ENCODE data around the gene LAIR1. TPM values are rescaled to one million over a fixed set of nuclear protein-coding genes. Genes with fewer than 3 reads are reported as not detected.

LAIR1 gene
- total RNA-seq, 1 donor from 2014 or later: 0.92 TPM

DNA sequence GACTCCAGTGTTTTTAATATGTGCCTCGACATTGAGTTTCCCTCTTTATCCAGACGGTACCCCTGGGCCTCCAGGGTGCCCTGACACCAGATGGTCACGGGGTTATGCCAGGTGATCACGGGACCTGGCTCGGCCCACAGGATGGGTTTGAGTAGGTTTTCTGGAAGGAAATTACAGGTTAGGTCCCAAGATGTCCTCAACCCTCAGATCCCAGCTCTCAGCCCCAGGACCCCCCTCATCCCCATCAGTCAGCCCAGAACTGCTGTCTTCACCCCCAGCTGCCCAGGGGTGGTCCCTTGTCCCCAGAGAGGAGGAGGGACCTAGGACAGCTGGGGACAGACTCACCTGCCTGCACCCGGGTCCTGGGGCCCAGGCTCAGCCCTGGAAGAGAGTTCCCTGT lies 26.2 kb downstream of the LAIR1 start:
- H3K4me1 Mint-ChIP-seq: no peaks in the 10 kb centered on the region

DNA sequence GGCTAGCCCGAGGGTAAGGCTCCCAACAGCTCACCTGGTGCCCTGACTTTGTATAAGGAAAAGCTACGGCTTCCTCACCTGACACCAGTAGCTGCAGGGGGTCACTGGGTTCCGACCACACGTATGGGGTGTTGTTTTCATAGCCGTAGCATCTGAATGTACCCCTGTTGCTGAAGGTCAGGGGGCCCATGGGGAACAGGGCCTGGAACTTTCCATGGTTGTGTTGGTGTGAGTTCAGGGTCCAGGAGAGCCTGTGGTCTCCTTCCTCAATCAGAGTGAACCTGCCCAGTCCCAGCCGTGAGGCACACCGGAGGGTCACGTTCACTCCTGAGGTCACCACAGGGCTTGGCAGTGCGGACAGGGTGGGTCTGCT lies 26.9 kb downstream of the LAIR1 start:
- TF ChIP-seq, protein P1, sequence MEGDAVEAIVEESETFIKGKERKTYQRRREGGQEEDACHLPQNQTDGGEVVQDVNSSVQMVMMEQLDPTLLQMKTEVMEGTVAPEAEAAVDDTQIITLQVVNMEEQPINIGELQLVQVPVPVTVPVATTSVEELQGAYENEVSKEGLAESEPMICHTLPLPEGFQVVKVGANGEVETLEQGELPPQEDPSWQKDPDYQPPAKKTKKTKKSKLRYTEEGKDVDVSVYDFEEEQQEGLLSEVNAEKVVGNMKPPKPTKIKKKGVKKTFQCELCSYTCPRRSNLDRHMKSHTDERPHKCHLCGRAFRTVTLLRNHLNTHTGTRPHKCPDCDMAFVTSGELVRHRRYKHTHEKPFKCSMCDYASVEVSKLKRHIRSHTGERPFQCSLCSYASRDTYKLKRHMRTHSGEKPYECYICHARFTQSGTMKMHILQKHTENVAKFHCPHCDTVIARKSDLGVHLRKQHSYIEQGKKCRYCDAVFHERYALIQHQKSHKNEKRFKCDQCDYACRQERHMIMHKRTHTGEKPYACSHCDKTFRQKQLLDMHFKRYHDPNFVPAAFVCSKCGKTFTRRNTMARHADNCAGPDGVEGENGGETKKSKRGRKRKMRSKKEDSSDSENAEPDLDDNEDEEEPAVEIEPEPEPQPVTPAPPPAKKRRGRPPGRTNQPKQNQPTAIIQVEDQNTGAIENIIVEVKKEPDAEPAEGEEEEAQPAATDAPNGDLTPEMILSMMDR (IDR thresholded peaks at IDR 0.05; ENCODE audit: unreplicated experiment): no peak
- Mint-ChIP-seq H3K4me3 (no peak overlapping the region), H3K9me3 (no peaks in the 10 kb centered on the region), H3K27ac (no peak overlapping the region), H3K36me3 (no peaks in the 10 kb centered on the region), H3K4me1 (no peaks in the 10 kb centered on the region), H3K27me3 (ENCODE audit: low read depth) (peaks cover 25% of the 10 kb centered on the region)
- no peak for DNase-seq (ENCODE audit: low spot score in 2 of 2, unreplicated experiment in 2 of 2)

More for the DNA sequence above, 26.2 kb downstream of the LAIR1 start:
- no peak overlapping the region for H3K27ac Mint-ChIP-seq
- no peaks in the 10 kb centered on the region for H3K36me3 Mint-ChIP-seq
- no peak for DNase-seq (ENCODE audit: low spot score in 2 of 2, unreplicated experiment in 2 of 2)
- TF ChIP-seq, protein P1 (IDR thresholded peaks at IDR 0.05; ENCODE audit: unreplicated experiment): no peak
- no peaks in the 10 kb centered on the region for H3K9me3 Mint-ChIP-seq
- H3K27me3 Mint-ChIP-seq (ENCODE audit: low read depth): peaks cover 21% of the 10 kb centered on the region
- no peak overlapping the region for H3K4me3 Mint-ChIP-seq

DNA sequence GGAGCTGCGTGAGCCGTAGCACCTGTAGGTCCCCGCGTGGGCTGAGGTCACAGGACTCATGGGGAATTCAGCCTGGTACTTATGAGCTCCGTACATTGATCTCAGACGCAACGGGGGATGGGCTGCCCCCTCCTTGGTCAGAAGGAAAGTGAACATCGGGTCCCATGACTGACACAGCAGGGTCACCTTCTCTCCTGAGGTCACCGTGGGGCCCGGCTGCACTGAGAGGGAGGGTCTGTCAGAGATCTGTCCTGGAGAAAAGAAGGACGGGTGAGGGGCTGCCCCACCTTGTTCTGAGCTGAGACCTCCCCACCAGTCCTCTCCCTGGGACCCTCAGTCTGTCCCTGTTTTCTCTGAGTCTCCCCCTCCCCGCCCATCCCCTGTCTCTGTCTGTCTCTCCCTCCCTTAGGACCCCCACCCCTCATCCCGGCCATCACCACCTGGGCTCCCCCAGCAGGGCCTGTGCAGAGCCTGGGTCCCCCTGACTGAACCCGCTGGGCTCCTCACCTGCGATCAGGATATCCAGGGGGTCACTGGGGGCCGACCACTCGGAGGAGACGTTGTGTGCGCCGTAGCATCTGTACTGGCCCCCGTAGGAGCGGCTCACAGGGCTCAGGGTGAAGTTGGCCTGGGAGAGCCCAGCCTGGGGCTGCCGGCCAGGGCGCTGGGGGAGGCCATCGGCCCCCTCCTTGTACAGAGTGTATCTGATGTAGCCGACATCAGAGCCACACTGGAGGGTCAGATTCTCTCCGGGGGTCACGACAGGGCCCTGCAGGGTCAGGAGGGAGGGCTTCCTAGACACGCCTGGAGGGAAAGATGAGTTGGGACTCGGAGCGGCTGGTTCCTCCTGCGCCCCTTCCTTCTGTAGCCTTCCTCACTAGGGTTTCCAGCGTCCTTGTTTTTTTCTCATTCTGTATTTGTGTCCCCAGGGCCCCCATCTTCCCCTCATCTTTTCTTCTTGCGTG lies 27.6 kb downstream of the LAIR1 start:
- Mint-ChIP-seq H3K36me3 (no peaks in the 10 kb centered on the region), H3K27ac (no peak overlapping the region)
- TF ChIP-seq, protein P1 (IDR thresholded peaks at IDR 0.05; ENCODE audit: unreplicated experiment): no peak

DNA sequence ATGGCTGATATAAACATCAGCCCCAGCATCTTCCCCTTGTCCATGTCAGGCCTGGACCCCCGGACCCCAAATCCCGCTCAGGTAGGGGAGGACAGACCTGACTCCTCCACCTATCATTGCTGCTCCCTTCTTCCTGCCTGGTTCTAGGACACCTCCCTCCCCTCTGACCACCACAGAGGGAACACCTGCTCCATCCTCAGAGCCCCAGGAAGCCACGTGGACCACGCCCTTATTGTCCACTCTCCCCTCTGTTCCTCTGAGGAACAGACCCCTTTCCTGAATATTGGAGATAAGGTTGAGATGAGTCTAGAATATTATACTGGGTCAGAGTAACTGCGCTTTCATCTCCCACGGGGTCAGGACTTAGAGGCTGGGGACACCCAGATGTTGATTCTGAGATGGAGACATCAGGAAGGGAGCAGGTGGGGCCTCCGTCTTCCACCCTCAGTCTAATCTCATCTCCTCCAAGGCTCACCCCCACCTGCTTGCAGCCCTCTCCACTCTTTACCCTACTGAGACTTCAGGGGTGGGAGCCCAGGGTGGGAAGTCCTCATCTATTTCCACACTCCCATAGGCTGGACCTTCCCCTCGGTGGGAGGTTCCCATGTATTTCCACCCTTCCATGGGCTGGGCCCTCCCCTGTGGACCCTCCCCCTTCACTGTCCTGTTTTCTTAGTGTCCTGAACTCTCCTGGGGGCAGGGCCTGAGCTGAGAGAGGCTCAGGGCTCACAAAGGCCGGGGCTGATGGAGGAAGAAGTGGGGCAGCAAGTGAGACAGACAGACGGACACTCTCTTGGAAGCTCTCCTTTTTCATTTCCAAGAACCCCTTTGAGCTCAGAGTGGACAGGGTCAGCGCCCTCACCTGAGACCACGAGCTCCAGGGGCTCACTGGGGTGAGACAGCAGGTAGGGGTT lies 28.5 kb downstream of the LAIR1 start:
- peaks cover 25% of the 10 kb centered on the region for H3K27me3 Mint-ChIP-seq (ENCODE audit: low read depth)
- no peaks in the 10 kb centered on the region for H3K9me3 Mint-ChIP-seq
- DNase-seq (ENCODE audit: low spot score in 2 of 2, unreplicated experiment in 2 of 2): no peak
- TF ChIP-seq, protein P1 (IDR thresholded peaks at IDR 0.05; ENCODE audit: unreplicated experiment): no peak
- no peak overlapping the region for H3K27ac Mint-ChIP-seq
- no peaks in the 10 kb centered on the region for H3K4me1 Mint-ChIP-seq
- H3K36me3 Mint-ChIP-seq: no peaks in the 10 kb centered on the region
- no peak overlapping the region for H3K4me3 Mint-ChIP-seq

More for the DNA sequence above, 27.6 kb downstream of the LAIR1 start:
- H3K9me3 Mint-ChIP-seq: no peaks in the 10 kb centered on the region
- H3K27me3 Mint-ChIP-seq (ENCODE audit: low read depth): peaks cover 25% of the 10 kb centered on the region
- H3K4me1 Mint-ChIP-seq: no peaks in the 10 kb centered on the region
- H3K4me3 Mint-ChIP-seq: no peak overlapping the region
- no peak for DNase-seq (ENCODE audit: low spot score in 2 of 2, unreplicated experiment in 2 of 2)

DNA sequence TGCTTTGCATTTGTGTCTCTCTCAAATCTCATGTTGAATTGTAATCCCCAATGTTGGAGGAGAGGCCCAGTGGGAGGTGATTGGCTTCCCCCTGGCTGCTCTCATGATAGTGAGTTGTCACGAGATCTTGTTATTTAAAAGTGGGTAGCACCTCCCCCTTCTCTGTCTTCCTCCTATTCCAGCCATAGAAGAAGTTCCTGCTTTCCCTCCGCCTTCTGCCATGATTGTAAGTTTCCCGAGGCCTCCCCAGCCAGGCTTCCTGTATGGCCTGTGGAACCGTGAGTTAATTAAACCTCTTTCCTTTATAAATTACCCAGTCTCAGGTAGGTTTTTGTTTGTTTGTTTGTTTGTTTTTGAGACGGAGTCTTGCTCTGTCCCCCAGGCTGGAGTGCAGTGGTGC lies 29.6 kb downstream of the LAIR1 start:
- peaks cover 24% of the 10 kb centered on the region for H3K27me3 Mint-ChIP-seq (ENCODE audit: low read depth)
- H3K4me3 Mint-ChIP-seq: no peak overlapping the region
- H3K27ac Mint-ChIP-seq: no peak overlapping the region
- no peak for DNase-seq (ENCODE audit: low spot score in 2 of 2, unreplicated experiment in 2 of 2)
- no peaks in the 10 kb centered on the region for H3K4me1 Mint-ChIP-seq
- no peaks in the 10 kb centered on the region for H3K9me3 Mint-ChIP-seq
- no peaks in the 10 kb centered on the region for H3K36me3 Mint-ChIP-seq
- TF ChIP-seq, protein P1 (IDR thresholded peaks at IDR 0.05; ENCODE audit: unreplicated experiment): no peak

All from mesothelial cell of epicardium (in vitro differentiated cells).